GM13976 (cell line): ENCODE results near the gene PSMD14.

Experiments
- DNase-seq: peaks from one replicate; pipeline ENCODE4 v3.0.0; 2012; ENCODE audit warnings: low spot score
- in situ Hi-C: fragments of 300-500 bp; cut with MboI; formaldehyde crosslinking; loops from one replicate; pipeline ENCODE4 v1.12.0; 2022; ENCODE audit warnings: low sequenced_read_pairs, mixed read lengths, inconsistent platforms; ENCODE audit not compliant: unreplicated experiment
- TF ChIP-seq, protein P1 (sequence below): IDR thresholded peaks from 2 replicates; pipeline ENCODE4 v1.5.1; 2012; ENCODE audit warnings: borderline replicate concordance, mild to moderate bottlenecking; ENCODE audit not compliant: insufficient read depth; ENCODE audit errors: extremely low read depth, missing control alignments, control extremely low read depth

Gene PSMD14

DNA sequence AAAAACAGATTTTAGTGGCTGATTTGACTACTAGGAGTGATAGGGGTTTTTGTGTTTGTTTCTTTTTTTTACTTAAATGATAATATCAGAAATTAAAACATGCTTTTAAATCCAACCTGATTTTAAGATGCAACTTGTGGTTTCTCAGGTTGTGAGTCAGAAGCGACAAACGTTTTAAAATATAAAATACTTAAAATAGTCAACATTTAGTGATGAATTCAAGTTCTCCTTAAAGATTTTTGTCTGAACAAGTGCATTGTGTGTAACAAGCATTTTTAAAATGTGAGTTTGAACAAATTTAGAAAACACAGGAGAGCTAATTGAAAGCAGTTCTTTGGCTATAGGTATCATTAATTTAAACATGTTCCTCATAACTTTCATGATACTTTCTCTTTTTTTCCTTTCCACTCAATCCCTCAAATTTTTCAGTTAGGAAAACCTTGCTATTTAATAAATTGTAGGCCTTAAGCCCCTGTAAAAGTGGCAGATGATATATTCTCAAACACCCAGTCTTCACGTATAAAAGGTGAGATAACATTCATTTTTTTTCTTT lies 111.5 kb downstream of the PSMD14 start:
- no peak for DNase-seq
- in situ Hi-C loops, result no loop called here
- TF ChIP-seq, protein P1, sequence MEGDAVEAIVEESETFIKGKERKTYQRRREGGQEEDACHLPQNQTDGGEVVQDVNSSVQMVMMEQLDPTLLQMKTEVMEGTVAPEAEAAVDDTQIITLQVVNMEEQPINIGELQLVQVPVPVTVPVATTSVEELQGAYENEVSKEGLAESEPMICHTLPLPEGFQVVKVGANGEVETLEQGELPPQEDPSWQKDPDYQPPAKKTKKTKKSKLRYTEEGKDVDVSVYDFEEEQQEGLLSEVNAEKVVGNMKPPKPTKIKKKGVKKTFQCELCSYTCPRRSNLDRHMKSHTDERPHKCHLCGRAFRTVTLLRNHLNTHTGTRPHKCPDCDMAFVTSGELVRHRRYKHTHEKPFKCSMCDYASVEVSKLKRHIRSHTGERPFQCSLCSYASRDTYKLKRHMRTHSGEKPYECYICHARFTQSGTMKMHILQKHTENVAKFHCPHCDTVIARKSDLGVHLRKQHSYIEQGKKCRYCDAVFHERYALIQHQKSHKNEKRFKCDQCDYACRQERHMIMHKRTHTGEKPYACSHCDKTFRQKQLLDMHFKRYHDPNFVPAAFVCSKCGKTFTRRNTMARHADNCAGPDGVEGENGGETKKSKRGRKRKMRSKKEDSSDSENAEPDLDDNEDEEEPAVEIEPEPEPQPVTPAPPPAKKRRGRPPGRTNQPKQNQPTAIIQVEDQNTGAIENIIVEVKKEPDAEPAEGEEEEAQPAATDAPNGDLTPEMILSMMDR, result no peak

DNA sequence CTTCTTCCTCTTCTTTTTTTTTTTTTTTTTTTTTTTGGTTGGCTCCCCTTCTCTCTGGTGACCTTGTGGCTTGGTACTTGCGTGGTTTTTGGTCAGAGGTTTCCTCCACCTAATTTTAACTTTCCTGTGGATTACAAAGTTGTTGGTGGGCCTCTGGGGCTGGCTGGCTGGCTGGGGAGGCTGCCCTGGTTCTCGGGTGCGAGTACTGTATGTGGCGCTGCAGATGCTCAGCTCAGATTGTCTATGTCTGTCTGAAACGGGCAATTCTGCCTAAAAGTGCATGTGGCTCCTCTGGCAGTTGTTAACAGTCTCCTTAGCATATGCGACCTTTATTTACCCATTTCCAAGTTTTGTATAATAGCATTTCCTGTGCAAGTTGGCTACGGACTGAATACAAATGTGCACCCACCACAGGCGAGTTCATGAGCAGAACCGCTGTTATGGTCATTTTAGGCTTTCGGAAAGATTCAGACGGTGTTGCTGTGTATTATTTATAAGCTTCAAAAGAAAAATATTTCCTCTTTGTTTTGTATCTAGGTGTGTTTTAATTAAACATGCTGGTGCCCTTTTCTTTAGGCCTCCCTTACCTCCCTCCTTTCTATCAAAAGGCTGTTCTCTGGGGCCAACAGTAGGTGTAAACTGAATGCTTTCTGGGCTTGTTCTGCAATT lies 112.3 kb downstream of the PSMD14 start:
- TF ChIP-seq, protein P1, result no peak
- in situ Hi-C loops, result no loop called here
- no peak for DNase-seq

DNA sequence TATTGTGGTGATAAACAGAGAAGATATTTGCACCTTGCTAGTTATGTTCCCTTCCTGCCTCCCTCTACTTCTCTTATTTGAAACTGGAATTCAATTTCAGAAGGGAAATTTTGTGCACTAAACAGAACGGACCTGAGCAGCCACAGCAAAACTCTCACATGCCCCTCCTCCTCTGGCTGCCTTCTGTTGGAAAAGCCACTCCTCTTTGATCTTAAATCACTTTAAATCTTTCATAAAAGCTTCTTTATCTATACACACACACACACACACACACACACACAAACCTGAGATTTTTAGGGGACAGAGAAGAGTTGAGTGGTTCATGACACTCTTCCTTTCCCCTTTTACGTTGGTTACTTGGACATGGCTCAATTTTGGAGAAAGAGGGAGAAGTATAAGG lies 113.5 kb downstream of the PSMD14 start:
- no peak for DNase-seq
- in situ Hi-C loops, result no loop called here
- TF ChIP-seq, protein P1, result no peak

DNA sequence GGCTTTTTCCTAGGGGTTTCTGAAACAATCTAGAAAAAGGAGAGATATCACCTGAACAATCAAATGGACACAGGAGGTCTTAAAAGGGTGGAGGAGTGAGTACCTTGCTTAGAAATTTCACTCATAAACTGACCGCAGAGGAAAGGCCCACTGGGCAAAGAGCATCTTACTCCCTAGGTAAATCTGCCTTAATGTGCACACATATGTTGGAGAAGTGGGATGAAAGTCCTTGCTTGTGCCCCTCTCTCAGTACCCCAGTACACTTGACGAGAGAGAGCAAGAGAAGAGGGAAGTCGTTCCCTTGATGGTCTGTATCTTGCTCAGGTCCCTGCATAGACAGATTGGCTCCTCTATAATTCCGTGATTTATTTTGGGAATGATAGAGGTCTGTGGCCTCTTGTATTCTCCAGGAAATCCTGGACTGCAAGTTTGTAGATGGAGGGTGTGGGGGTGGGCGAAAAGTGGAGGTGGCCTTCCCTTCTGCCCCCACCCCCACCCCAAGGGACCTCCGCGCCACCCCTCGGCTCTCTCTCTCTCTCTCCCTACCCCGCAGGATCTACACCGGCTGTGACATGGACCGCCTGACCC lies 114.7 kb downstream of the PSMD14 start:
- no peak for DNase-seq
- TF ChIP-seq, protein P1, result no peak
- in situ Hi-C loops, result no loop called here

DNA sequence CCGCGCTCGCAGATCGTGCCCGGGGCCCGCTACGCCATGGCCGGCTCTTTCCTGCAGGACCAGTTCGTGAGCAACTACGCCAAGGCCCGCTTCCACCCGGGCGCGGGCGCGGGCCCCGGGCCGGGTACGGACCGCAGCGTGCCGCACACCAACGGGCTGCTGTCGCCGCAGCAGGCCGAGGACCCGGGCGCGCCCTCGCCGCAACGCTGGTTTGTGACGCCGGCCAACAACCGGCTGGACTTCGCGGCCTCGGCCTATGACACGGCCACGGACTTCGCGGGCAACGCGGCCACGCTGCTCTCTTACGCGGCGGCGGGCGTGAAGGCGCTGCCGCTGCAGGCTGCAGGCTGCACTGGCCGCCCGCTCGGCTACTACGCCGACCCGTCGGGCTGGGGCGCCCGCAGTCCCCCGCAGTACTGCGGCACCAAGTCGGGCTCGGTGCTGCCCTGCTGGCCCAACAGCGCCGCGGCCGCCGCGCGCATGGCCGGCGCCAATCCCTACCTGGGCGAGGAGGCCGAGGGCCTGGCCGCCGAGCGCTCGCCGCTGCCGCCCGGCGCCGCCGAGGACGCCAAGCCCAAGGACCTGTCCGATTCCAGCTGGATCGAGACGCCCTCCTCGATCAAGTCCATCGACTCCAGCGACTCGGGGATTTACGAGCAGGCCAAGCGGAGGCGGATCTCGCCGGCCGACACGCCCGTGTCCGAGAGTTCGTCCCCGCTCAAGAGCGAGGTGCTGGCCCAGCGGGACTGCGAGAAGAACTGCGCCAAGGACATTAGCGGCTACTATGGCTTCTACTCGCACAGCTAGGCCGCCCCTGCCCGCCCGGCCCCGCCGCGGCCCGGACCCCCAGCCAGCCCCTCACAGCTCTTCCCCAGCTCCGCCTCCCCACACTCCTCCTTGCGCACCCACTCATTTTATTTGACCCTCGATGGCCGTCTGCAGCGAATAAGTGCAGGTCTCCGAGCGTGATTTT lies 115.5 kb downstream of the PSMD14 start:
- DNase-seq, result peak; percentile 43
- in situ Hi-C loops, result no loop called here
- TF ChIP-seq, protein P1, result no peak

DNA sequence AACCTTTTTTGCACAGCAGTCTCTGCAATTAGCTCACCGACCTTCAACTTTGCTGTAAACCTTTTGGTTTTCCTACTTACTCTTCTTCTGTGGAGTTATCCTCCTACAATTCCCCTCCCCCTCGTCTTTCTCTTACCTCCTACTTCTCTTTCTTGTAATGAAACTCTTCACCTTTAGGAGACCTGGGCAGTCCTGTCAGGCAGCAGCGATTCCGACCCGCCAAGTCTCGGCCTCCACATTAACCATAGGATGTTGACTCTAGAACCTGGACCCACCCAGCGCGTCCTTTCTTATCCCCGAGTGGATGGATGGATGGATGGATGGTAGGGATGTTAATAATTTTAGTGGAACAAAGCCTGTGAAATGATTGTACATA lies 116.2 kb downstream of the PSMD14 start:
- no peak for DNase-seq
- TF ChIP-seq, protein P1, result no peak
- in situ Hi-C loops, result no loop called here
